ENCODE results near the gene NOP9.
A peak's percentile ranks its signal among the peaks of the same experiment; 100 is the strongest.

The NOP9 gene

GRCh38 chr14:24271134-24271833 lies 28.4 kb upstream of the NOP9 start, which contains the start of gene RABGGTA:
TSS of gene RABGGTA (minus strand) at chr14:24271597. CDS start at chr14:24271115, 482 bp downstream.
- H3K4me2 ChIP-seq (ENCODE audit: low read depth, low read length, poor library complexity, severe bottlenecking), result peak within 1 kb of the TSS; percentile 66
- no peaks in the 10 kb centered on the region for H4K20me1 ChIP-seq (ENCODE audit: low read depth, low read length)
- peak within 1 kb of the TSS; percentile 60 for H2AFZ ChIP-seq (ENCODE audit: low read depth, low read length, severe bottlenecking)
- no peaks in the 10 kb centered on the region for H3K27me3 ChIP-seq (ENCODE audit: low read length)
- no peaks in the 10 kb centered on the region for H3K9me2 ChIP-seq (replicated peaks; ENCODE audit: insufficient read depth, low read length)
- H3F3A ChIP-seq (ENCODE audit: insufficient read depth), result peaks cover 11% of the 10 kb centered on the region
- no peaks in the 10 kb centered on the region for H3K36me3 ChIP-seq (ENCODE audit: low read length)
- H3K27ac ChIP-seq (ENCODE audit: low read depth, low read length), result peak within 1 kb of the TSS; percentile 81
- peak within 1 kb of the TSS; percentile 77 for H3K9ac ChIP-seq (ENCODE audit: low read length)
- H3K9me3 ChIP-seq (ENCODE audit: insufficient read depth, low read length), result no peaks in the 10 kb centered on the region
- peak within 1 kb of the TSS; percentile 70 for H3K4me3 ChIP-seq (ENCODE audit: insufficient read depth, low read length, poor library complexity, severe bottlenecking)
- TF ChIP-seq EZH2phosphoT487 (conservative IDR thresholded peaks at IDR 0.05; ENCODE audit: low read length), result no peak
- TF ChIP-seq, protein P1, sequence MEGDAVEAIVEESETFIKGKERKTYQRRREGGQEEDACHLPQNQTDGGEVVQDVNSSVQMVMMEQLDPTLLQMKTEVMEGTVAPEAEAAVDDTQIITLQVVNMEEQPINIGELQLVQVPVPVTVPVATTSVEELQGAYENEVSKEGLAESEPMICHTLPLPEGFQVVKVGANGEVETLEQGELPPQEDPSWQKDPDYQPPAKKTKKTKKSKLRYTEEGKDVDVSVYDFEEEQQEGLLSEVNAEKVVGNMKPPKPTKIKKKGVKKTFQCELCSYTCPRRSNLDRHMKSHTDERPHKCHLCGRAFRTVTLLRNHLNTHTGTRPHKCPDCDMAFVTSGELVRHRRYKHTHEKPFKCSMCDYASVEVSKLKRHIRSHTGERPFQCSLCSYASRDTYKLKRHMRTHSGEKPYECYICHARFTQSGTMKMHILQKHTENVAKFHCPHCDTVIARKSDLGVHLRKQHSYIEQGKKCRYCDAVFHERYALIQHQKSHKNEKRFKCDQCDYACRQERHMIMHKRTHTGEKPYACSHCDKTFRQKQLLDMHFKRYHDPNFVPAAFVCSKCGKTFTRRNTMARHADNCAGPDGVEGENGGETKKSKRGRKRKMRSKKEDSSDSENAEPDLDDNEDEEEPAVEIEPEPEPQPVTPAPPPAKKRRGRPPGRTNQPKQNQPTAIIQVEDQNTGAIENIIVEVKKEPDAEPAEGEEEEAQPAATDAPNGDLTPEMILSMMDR (IDR thresholded peaks at IDR 0.05; ENCODE audit: insufficient read depth, low read length, poor library complexity, severe bottlenecking), result peak; percentile 62
- H3K79me2 ChIP-seq (ENCODE audit: insufficient read depth, low read length), result 0 out of 2 replicates have a peak, but pooled peaks cover 2% of the 10 kb centered on the region

GRCh38 chr14:24271834-24272263 lies 27.8 kb upstream of the NOP9 start:
- Histone ChIP-seq H3K27ac (ENCODE audit: low read depth, low read length) (peak overlapping the region; percentile 15; the same call in 1 of the 2 replicates), H3K36me3 (ENCODE audit: low read length) (no peaks in the 10 kb centered on the region), H4K20me1 (ENCODE audit: low read depth, low read length) (no peaks in the 10 kb centered on the region), H3K9me2 (replicated peaks; ENCODE audit: insufficient read depth, low read length) (no peaks in the 10 kb centered on the region), H3K9me3 (ENCODE audit: insufficient read depth, low read length) (no peaks in the 10 kb centered on the region), H3K9ac (ENCODE audit: low read length) (peak overlapping the region; percentile 77), H3F3A (ENCODE audit: insufficient read depth) (peaks cover 11% of the 10 kb centered on the region), H3K27me3 (ENCODE audit: low read length) (no peaks in the 10 kb centered on the region), H3K4me3 (ENCODE audit: insufficient read depth, low read length, poor library complexity, severe bottlenecking) (peak overlapping the region; percentile 53), H2AFZ (ENCODE audit: low read depth, low read length, severe bottlenecking) (peak overlapping the region; percentile 37), H3K79me2 (ENCODE audit: insufficient read depth, low read length) (0 out of 2 replicates have a peak, but pooled peaks cover 2% of the 10 kb centered on the region), H3K4me2 (ENCODE audit: low read depth, low read length, poor library complexity, severe bottlenecking) (peak overlapping the region; percentile 66)
- TF ChIP-seq EZH2phosphoT487 (conservative IDR thresholded peaks at IDR 0.05; ENCODE audit: low read length), result no peak

DNA sequence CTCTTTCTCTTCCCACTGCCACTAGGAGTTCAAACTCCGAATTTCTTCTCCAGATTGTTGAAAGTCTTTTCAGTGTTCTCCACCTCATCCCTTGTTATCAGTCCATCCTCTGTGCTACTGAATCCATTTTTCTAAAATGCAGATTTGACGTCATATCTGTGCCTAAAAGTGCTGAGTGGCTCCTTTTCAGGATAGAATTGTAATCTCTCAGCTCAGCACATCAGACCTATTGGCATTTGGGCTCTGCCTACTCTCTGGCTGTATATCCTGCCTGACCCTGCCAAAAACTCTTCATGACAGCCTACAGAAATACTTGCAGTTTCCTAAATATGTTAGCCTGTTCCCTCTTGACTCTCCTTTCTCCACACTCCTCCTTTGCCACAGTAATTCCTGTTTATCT lies 27.2 kb upstream of the NOP9 start:
- no peaks in the 10 kb centered on the region for H3K27me3 ChIP-seq (ENCODE audit: low read length)
- peak overlapping the region; percentile 66 for H3K4me2 ChIP-seq (ENCODE audit: low read depth, low read length, poor library complexity, severe bottlenecking)
- H3K79me2 ChIP-seq (ENCODE audit: insufficient read depth, low read length), result 0 out of 2 replicates have a peak, but pooled peaks cover 2% of the 10 kb centered on the region
- H2AFZ ChIP-seq (ENCODE audit: low read depth, low read length, severe bottlenecking), result no peak overlapping the region
- H3K27ac ChIP-seq (ENCODE audit: low read depth, low read length), result no peak overlapping the region
- H3K36me3 ChIP-seq (ENCODE audit: low read length), result no peaks in the 10 kb centered on the region
- peaks cover 11% of the 10 kb centered on the region for H3F3A ChIP-seq (ENCODE audit: insufficient read depth)
- TF ChIP-seq EZH2phosphoT487 (conservative IDR thresholded peaks at IDR 0.05; ENCODE audit: low read length), result no peak
- TF ChIP-seq, protein P1 (IDR thresholded peaks at IDR 0.05; ENCODE audit: insufficient read depth, low read length, poor library complexity, severe bottlenecking), result no peak
- H3K9me2 ChIP-seq (replicated peaks; ENCODE audit: insufficient read depth, low read length), result no peaks in the 10 kb centered on the region
- H3K9me3 ChIP-seq (ENCODE audit: insufficient read depth, low read length), result no peaks in the 10 kb centered on the region
- H4K20me1 ChIP-seq (ENCODE audit: low read depth, low read length), result no peaks in the 10 kb centered on the region
- peak overlapping the region; percentile 77; the same call in 1 of the 2 replicates for H3K9ac ChIP-seq (ENCODE audit: low read length)
- H3K4me3 ChIP-seq (ENCODE audit: insufficient read depth, low read length, poor library complexity, severe bottlenecking), result no peak overlapping the region

Measured in SU-DHL-6 (cell line).